ENCODE data around the gene COMTD1. TPM values are rescaled to one million over a fixed set of nuclear protein-coding genes. Genes with fewer than 3 reads are reported as not detected.
A peak's percentile ranks its signal among the peaks of the same experiment; 100 is the strongest.
"Not testable (repeated sequence)": the region's sequence is repeated elsewhere in the genome, so short reads cannot be mapped to it uniquely, and the experiment has no call there.

The COMTD1 gene
- total RNA-seq, 1 donor from 2014 or later: 4.2 TPM

DNA sequence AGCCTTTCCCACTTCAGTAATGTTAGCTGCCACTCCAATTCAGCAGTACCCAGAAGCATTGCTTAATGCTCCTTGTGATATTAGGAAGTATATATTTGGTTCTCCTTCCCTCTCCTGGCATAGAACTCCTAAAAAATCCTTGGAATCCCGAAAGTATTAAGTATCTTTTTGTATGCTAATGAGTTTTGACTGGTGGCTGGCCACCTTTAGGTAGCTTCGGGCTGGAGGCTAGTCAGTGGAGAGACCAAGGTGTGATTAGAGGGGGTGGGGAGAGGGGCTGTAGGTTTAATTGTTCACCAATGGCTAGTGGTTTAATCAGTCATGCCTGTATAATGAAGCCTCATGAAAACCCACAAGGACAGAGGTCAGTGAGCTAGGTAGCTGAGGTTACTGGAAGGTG lies 12.2 kb downstream of the COMTD1 start:
- no peak overlapping the region for H3K4me3 ChIP-seq (ENCODE audit: low read length in 3 of 3)
- H3K9ac ChIP-seq (ENCODE audit: low read depth in 1 of 3, low read length in 3 of 3): peak overlapping the region in 2 of 3 donors; percentile 2 to 45
- no peak overlapping the region for H3K27ac ChIP-seq (ENCODE audit: low read depth, low read length)
- H3K4me1 ChIP-seq (ENCODE audit: control insufficient read depth in 3 of 3, insufficient read depth in 3 of 3, low read length in 3 of 3): peaks cover 52 to 56% (median 53%) of the 10 kb centered on the region in 3 donors
- no peaks in the 10 kb centered on the region for H3K27me3 ChIP-seq (ENCODE audit: control insufficient read depth in 3 of 3, insufficient read depth in 3 of 3, low read length in 3 of 3)
- H3K9me3 ChIP-seq (ENCODE audit: control insufficient read depth in 3 of 3, low read length in 3 of 3): no peaks in the 10 kb centered on the region
- H3K36me3 ChIP-seq (ENCODE audit: control insufficient read depth in 3 of 3, insufficient read depth in 3 of 3, low read length in 3 of 3): peaks cover 34 to 61% (median 42%) of the 10 kb centered on the region in 3 donors

DNA sequence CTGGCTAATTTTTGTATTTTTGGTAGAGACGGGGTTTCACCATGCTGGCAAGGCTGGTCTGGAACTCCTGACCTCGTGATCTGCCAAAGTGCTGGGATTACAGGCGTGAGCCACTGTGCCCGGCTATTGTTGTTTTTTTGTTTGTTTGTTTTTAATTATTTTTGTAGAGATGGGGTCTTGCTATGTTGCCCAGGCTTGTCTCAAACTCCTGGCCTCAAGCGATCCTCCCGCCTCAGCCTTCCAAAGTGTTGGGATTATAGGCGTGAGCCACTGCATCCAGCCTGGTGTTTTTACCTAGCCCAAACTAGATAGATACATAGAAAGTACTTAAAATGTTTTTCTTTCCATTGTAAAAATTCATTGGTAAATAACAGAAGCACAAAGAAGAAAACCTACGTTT lies 14.3 kb downstream of the COMTD1 start:
- Histone ChIP-seq H3K36me3 (ENCODE audit: control insufficient read depth in 3 of 3, insufficient read depth in 3 of 3, low read length in 3 of 3) (peaks cover 54 to 66% (median 54%) of the 10 kb centered on the region in 3 donors), H3K4me1 (ENCODE audit: control insufficient read depth in 3 of 3, insufficient read depth in 3 of 3, low read length in 3 of 3) (peaks cover 38 to 53% (median 47%) of the 10 kb centered on the region in 3 donors)
- H3K4me3 ChIP-seq (ENCODE audit: low read length in 3 of 3); H3K9ac ChIP-seq (ENCODE audit: low read depth in 1 of 3, low read length in 3 of 3); H3K27me3 ChIP-seq (ENCODE audit: control insufficient read depth in 3 of 3, insufficient read depth in 3 of 3, low read length in 3 of 3); H3K27ac ChIP-seq (ENCODE audit: low read depth, low read length); H3K9me3 ChIP-seq (ENCODE audit: control insufficient read depth in 3 of 3, low read length in 3 of 3): not testable (repeated sequence)

DNA sequence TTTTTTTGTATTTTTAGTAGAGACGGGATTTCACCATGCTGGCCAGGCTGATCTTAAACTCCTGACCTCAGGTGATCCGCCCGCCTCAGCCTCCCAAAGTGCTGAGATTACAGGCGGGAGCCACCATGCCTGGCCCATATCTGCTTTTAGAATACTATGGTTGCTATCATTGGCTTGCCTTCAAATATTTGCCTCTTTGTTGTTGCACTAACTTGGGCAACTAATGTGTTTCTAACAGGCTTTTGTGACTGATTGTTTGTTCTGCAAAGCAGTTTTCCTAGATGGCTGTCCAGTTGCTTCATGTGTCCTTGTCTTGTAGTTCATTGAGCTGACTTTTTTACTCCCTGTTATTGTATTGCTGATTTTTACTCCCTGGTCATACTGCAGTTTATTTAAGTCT lies 15.5 kb downstream of the COMTD1 start:
- no peak overlapping the region for H3K27ac ChIP-seq (ENCODE audit: low read depth, low read length)
- no peak overlapping the region for H3K4me3 ChIP-seq (ENCODE audit: low read length in 3 of 3)
- H3K4me1 ChIP-seq (ENCODE audit: control insufficient read depth in 3 of 3, insufficient read depth in 3 of 3, low read length in 3 of 3): peaks cover 29 to 50% (median 39%) of the 10 kb centered on the region in 3 donors
- no peaks in the 10 kb centered on the region for H3K9me3 ChIP-seq (ENCODE audit: control insufficient read depth in 3 of 3, low read length in 3 of 3)
- H3K27me3 ChIP-seq (ENCODE audit: control insufficient read depth in 3 of 3, insufficient read depth in 3 of 3, low read length in 3 of 3): no peaks in the 10 kb centered on the region
- H3K36me3 ChIP-seq (ENCODE audit: control insufficient read depth in 3 of 3, insufficient read depth in 3 of 3, low read length in 3 of 3): peaks cover 54 to 65% (median 62%) of the 10 kb centered on the region in 3 donors
- H3K9ac ChIP-seq (ENCODE audit: low read depth in 1 of 3, low read length in 3 of 3): no peak overlapping the region

DNA sequence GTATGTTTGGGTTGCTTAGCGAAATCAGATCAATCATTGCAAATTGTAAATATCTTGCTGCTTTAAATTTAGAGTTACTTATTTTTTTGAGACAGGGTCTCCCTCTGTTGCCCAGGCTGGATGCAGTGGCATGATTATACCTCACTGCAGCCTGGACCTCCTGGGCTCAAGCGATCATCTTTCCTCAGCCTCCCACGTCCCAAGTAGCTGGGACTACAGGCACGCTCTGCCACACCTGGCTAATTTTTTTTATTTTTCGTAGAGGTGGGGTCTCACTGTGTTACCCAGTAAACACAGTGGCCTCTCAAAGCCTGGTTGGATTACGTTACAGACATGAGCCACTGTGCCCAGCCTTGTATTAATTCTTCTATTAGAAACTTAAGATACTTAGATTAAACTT lies 23.4 kb downstream of the COMTD1 start:
- peak overlapping the region; percentile 93 to 100 (median 100) for H3K9ac ChIP-seq (ENCODE audit: low read depth in 1 of 3, low read length in 3 of 3)
- H3K27ac ChIP-seq (ENCODE audit: low read depth, low read length): peak overlapping the region; percentile 99

GRCh38 chr10:75211007-75211691 lies 24.6 kb downstream of the COMTD1 start:
- Histone ChIP-seq H3K9me3 (ENCODE audit: control insufficient read depth in 3 of 3, low read length in 3 of 3) (no peaks in the 10 kb centered on the region), H3K4me1 (ENCODE audit: control insufficient read depth in 3 of 3, insufficient read depth in 3 of 3, low read length in 3 of 3) (peaks cover 20 to 42% (median 27%) of the 10 kb centered on the region in 3 donors), H3K4me3 (ENCODE audit: low read length in 3 of 3) (peak overlapping the region; percentile 83 to 98 (median 93))

More for the DNA sequence above, 23.4 kb downstream of the COMTD1 start:
- Histone ChIP-seq H3K36me3 (ENCODE audit: control insufficient read depth in 3 of 3, insufficient read depth in 3 of 3, low read length in 3 of 3) (peaks cover 15 to 35% (median 28%) of the 10 kb centered on the region in 3 donors), H3K27me3 (ENCODE audit: control insufficient read depth in 3 of 3, insufficient read depth in 3 of 3, low read length in 3 of 3) (no peaks in the 10 kb centered on the region), H3K9me3 (ENCODE audit: control insufficient read depth in 3 of 3, low read length in 3 of 3) (no peaks in the 10 kb centered on the region), H3K4me1 (ENCODE audit: control insufficient read depth in 3 of 3, insufficient read depth in 3 of 3, low read length in 3 of 3) (peaks cover 31 to 53% (median 32%) of the 10 kb centered on the region in 3 donors), H3K4me3 (ENCODE audit: low read length in 3 of 3) (peak overlapping the region in 2 of 3 donors; percentile 83 to 93)

GRCh38 chr10:75210282-75211006 lies 25.3 kb downstream of the COMTD1 start, which contains the start of gene VDAC2:
VDAC2 (plus strand) TSS chr10:75210796; CDS start chr10:75211159, 363 bp downstream.
- Histone ChIP-seq H3K9ac (ENCODE audit: low read depth in 1 of 3, low read length in 3 of 3) (peak within 1 kb of the TSS; percentile 100), H3K4me3 (ENCODE audit: low read length in 3 of 3) (peak within 1 kb of the TSS; percentile 93 to 98 (median 98)), H3K9me3 (ENCODE audit: control insufficient read depth in 3 of 3, low read length in 3 of 3) (no peaks in the 10 kb centered on the region), H3K27me3 (ENCODE audit: control insufficient read depth in 3 of 3, insufficient read depth in 3 of 3, low read length in 3 of 3) (no peaks in the 10 kb centered on the region), H3K27ac (ENCODE audit: low read depth, low read length) (peak within 1 kb of the TSS; percentile 99), H3K36me3 (ENCODE audit: control insufficient read depth in 3 of 3, insufficient read depth in 3 of 3, low read length in 3 of 3) (peaks cover 13 to 21% (median 18%) of the 10 kb centered on the region in 3 donors), H3K4me1 (ENCODE audit: control insufficient read depth in 3 of 3, insufficient read depth in 3 of 3, low read length in 3 of 3) (peaks cover 20 to 37% (median 27%) of the 10 kb centered on the region in 3 donors)

More at GRCh38 chr10:75211007-75211691, 24.6 kb downstream of the COMTD1 start:
- H3K9ac ChIP-seq (ENCODE audit: low read depth in 1 of 3, low read length in 3 of 3): peak overlapping the region; percentile 93 to 100 (median 100)
- peak overlapping the region; percentile 99 for H3K27ac ChIP-seq (ENCODE audit: low read depth, low read length)
- peaks cover 13 to 23% (median 21%) of the 10 kb centered on the region in 3 donors for H3K36me3 ChIP-seq (ENCODE audit: control insufficient read depth in 3 of 3, insufficient read depth in 3 of 3, low read length in 3 of 3)
- no peaks in the 10 kb centered on the region for H3K27me3 ChIP-seq (ENCODE audit: control insufficient read depth in 3 of 3, insufficient read depth in 3 of 3, low read length in 3 of 3)

- H3K9me3 ChIP-seq (ENCODE audit: control insufficient read depth in 3 of 3, low read length in 3 of 3): no peaks in the 10 kb centered on the region
- no peaks in the 10 kb centered on the region for H3K27me3 ChIP-seq (ENCODE audit: control insufficient read depth in 3 of 3, insufficient read depth in 3 of 3, low read length in 3 of 3)
- H3K36me3 ChIP-seq (ENCODE audit: control insufficient read depth in 3 of 3, insufficient read depth in 3 of 3, low read length in 3 of 3): peaks cover 12 to 21% (median 18%) of the 10 kb centered on the region in 3 donors
- H3K4me3 ChIP-seq (ENCODE audit: low read length in 3 of 3): peak overlapping the region; percentile 93 to 98 (median 98)
- H3K27ac ChIP-seq (ENCODE audit: low read depth, low read length): peak overlapping the region; percentile 99
- H3K4me1 ChIP-seq (ENCODE audit: control insufficient read depth in 3 of 3, insufficient read depth in 3 of 3, low read length in 3 of 3): peaks cover 20 to 37% (median 27%) of the 10 kb centered on the region in 3 donors
- peak overlapping the region; percentile 100 for H3K9ac ChIP-seq (ENCODE audit: low read depth in 1 of 3, low read length in 3 of 3)
Observed at GRCh38 chr10:75209921-75210281, 25.9 kb downstream of the COMTD1 start.

- peaks cover 9 to 16% (median 15%) of the 10 kb centered on the region in 3 donors for H3K36me3 ChIP-seq (ENCODE audit: control insufficient read depth in 3 of 3, insufficient read depth in 3 of 3, low read length in 3 of 3)
- peaks cover 20 to 37% (median 27%) of the 10 kb centered on the region in 3 donors for H3K4me1 ChIP-seq (ENCODE audit: control insufficient read depth in 3 of 3, insufficient read depth in 3 of 3, low read length in 3 of 3)
Observed at GRCh38 chr10:75209086-75209920, 26.5 kb downstream of the COMTD1 start.

DNA sequence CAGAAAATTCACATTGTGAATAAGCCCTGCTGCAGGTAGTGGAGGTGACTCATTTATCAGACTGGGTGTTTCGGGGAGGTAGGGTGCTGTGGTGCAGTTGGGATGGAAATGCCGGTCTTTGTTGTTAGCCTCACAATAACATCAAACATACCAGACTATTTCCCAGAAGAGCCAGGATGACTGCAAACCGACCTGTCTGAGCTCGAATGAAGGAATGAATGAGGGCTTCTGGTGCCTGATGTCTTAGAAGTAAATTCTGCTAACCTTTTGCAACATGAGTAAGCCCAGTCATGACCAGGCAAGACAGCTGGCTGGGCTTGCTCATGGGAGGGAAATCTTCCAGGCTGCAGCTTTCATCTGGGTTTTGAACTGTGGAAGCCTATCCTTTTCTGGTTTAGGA lies 27.6 kb downstream of the COMTD1 start:
- Histone ChIP-seq H3K4me3 (ENCODE audit: low read length in 3 of 3) (no peak overlapping the region), H3K36me3 (ENCODE audit: control insufficient read depth in 3 of 3, insufficient read depth in 3 of 3, low read length in 3 of 3) (peaks cover 5 to 10% (median 8%) of the 10 kb centered on the region in 3 donors), H3K27ac (ENCODE audit: low read depth, low read length) (peak overlapping the region; percentile 32), H3K27me3 (ENCODE audit: control insufficient read depth in 3 of 3, insufficient read depth in 3 of 3, low read length in 3 of 3) (no peaks in the 10 kb centered on the region), H3K9ac (ENCODE audit: low read depth in 1 of 3, low read length in 3 of 3) (peak overlapping the region in 1 of 3 donors; percentile 41), H3K4me1 (ENCODE audit: control insufficient read depth in 3 of 3, insufficient read depth in 3 of 3, low read length in 3 of 3) (peaks cover 23 to 37% (median 27%) of the 10 kb centered on the region in 3 donors), H3K9me3 (ENCODE audit: control insufficient read depth in 3 of 3, low read length in 3 of 3) (no peaks in the 10 kb centered on the region)

More at GRCh38 chr10:75209086-75209920, 26.5 kb downstream of the COMTD1 start:
- Histone ChIP-seq H3K27ac (ENCODE audit: low read depth, low read length) (peak overlapping the region; percentile 99), H3K9ac (ENCODE audit: low read depth in 1 of 3, low read length in 3 of 3) (peak overlapping the region; percentile 100), H3K4me3 (ENCODE audit: low read length in 3 of 3) (peak overlapping the region; percentile 93 to 98 (median 98)), H3K9me3 (ENCODE audit: control insufficient read depth in 3 of 3, low read length in 3 of 3) (no peaks in the 10 kb centered on the region), H3K27me3 (ENCODE audit: control insufficient read depth in 3 of 3, insufficient read depth in 3 of 3, low read length in 3 of 3) (no peaks in the 10 kb centered on the region)
